Stimulated activated CD4-positive, alpha-beta T cell treated with anti-CD3 and anti-CD28 coated beads, Interleukin-2, amount 100 ng/mL, for 4 hours (primary cell): ENCODE measurements around the gene MALT1.

Experiments used
- DNase-seq: peaks from one replicate; pipeline ENCODE4 v3.0.0-alpha.2; 2020; ENCODE audit warnings: low read depth

The MALT1 gene

GRCh38 chr18:58690259-58690658 is 19.0 kb downstream of the MALT1 start:
- no peak for DNase-seq

- no peak for DNase-seq
Measured at GRCh38 chr18:58691256-58691655, 20.0 kb downstream of the MALT1 start.

- no peak for DNase-seq
Measured at GRCh38 chr18:58692422-58693185, 21.3 kb downstream of the MALT1 start.

GRCh38 chr18:58694221-58694620 is 23.0 kb downstream of the MALT1 start:
- DNase-seq = no peak

GRCh38 chr18:58694720-58695468 is 23.6 kb downstream of the MALT1 start:
- no peak for DNase-seq

- peak; percentile 26 for DNase-seq
Measured at GRCh38 chr18:58695772-58696171, 24.5 kb downstream of the MALT1 start.

- no peak for DNase-seq
Measured at GRCh38 chr18:58697146-58697545, 25.9 kb downstream of the MALT1 start.

GRCh38 chr18:58698701-58699193 is 27.5 kb downstream of the MALT1 start:
- no peak for DNase-seq

GRCh38 chr18:58699551-58699950 is 28.3 kb downstream of the MALT1 start:
- DNase-seq = no peak

GRCh38 chr18:58700209-58700608 is 28.9 kb downstream of the MALT1 start:
- DNase-seq = no peak

- no peak for DNase-seq
Measured at GRCh38 chr18:58712930-58713329, 41.7 kb downstream of the MALT1 start.

GRCh38 chr18:58714259-58714658 is 43.0 kb downstream of the MALT1 start:
- DNase-seq = no peak

- DNase-seq = no peak
Measured at GRCh38 chr18:58714821-58715220, 43.6 kb downstream of the MALT1 start.

- no peak for DNase-seq
Measured at GRCh38 chr18:58715540-58715939, 44.3 kb downstream of the MALT1 start.

- DNase-seq = no peak
Measured at GRCh38 chr18:58716060-58716756, 44.9 kb downstream of the MALT1 start.

- DNase-seq = no peak
Measured at GRCh38 chr18:58721566-58722239, 50.4 kb downstream of the MALT1 start.

GRCh38 chr18:58723810-58724602 is 52.7 kb downstream of the MALT1 start:
- no peak for DNase-seq

GRCh38 chr18:58726671-58727070 is 55.4 kb downstream of the MALT1 start:
- DNase-seq = no peak

- no peak for DNase-seq
Measured at GRCh38 chr18:58727776-58728500, 56.7 kb downstream of the MALT1 start.

- no peak for DNase-seq
Measured at GRCh38 chr18:58728719-58729118, 57.5 kb downstream of the MALT1 start.

- DNase-seq = no peak
Measured at GRCh38 chr18:58730618-58731017, 59.4 kb downstream of the MALT1 start.
